ENCODE results near the gene RABL2A.

GRCh38 chr2:113679457-113679856 is 52.4 kb downstream of the RABL2A start:
- TF ChIP-seq POLR2AphosphoS5 (IDR thresholded peaks at IDR 0.05): no peak
- no peak for TF ChIP-seq CTCF (IDR thresholded peaks at IDR 0.05)

Data from prostate gland (tissue), 2 donors.